NT2/D1 (cell line): Measurements from ENCODE around the gene FARS2.

Source experiments
- SUZ12 ChIP-seq: IDR thresholded peaks from 2 replicates; pipeline ENCODE4 v1.6.1; 2011; ENCODE audit not compliant: insufficient read length, insufficient read depth; ENCODE audit errors: extremely low read depth
- YY1 ChIP-seq: IDR thresholded peaks from 2 replicates; pipeline ENCODE4 v1.6.1; 2011; ENCODE audit not compliant: insufficient read length, insufficient read depth
- ZNF274 ChIP-seq: IDR thresholded peaks from 2 replicates; pipeline ENCODE4 v1.6.1; 2011; ENCODE audit warnings: mild to moderate bottlenecking, low read depth, low read length

DNA sequence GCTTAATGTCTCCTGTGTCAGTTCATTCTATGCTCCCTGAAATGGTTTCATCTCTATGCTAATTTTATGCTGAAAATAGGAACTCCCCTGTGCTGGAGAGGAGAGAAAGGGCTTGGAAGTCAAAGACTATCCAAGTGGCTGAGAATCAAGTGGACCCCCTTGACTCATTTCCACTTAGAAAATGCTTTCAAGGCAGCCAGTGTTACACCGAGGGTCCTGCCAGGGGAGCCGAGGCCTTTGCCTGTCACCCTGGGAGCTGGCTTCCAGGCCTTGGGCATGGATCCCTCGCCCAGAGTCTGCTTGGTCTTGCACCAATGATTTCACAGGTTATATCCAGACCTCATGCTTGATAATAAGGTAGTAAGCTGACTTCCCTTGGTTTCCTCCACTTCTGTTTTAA, 402.8 kb downstream of the FARS2 start:
- TF ChIP-seq SUZ12 (no peak), ZNF274 (no peak), YY1 (no peak)
